Measurements from ENCODE around the gene CARD11.

CARD11 gene

DNA sequence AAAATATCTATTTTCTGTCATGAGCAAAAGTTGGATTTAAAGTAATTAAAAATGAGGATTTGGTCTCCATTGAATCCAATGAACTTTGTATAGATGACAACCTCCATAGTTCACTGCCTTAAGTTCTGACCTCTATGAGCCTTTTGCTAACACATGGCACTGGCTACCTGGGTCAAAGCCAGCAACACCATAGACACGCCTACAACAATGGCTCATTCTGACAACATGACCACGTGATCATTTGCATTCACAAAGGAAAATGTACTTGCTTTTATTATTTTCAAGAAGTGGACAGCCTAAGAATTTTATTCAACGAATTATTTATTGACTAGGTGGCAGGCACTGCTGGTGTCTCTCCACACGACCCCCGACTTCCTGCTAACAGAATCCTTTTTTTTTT is 90.6 kb downstream of the CARD11 start:
- no peak for DNase-seq (ENCODE audit: low read depth, low spot score)
- H3K27ac ChIP-seq: peak overlapping the region; percentile 5

DNA sequence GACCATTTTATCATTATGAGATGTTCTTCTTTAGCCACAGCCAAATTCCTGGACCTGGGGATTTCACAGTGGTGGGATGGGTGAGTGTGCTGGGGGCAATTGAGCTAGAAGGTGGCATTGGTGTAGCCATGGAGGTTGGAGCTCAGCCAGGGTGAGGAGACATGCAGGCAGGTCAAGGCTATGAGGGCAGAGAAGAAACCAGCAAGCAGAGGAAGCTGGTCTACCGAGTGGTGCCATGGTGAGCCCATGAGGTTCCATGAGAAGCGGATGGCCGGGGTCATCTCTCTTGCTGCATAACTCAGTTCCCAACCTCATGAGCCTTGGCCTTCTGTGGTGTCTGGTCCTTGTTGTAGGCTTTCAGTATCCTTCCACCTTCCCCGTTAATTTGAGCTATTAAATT is 91.4 kb downstream of the CARD11 start:
- DNase-seq (ENCODE audit: low read depth, low spot score): no peak
- no peak overlapping the region for H3K27ac ChIP-seq

GRCh38 chr7:2950578-2950977 is 93.1 kb downstream of the CARD11 start:
- no peak for DNase-seq (ENCODE audit: low read depth, low spot score)
- H3K27ac ChIP-seq: no peak overlapping the region

- no peak for DNase-seq (ENCODE audit: low read depth, low spot score)
- no peak overlapping the region for H3K27ac ChIP-seq
These were observed 94.9 kb downstream of the CARD11 start for GRCh38 chr7:2948749-2949148.

DNA sequence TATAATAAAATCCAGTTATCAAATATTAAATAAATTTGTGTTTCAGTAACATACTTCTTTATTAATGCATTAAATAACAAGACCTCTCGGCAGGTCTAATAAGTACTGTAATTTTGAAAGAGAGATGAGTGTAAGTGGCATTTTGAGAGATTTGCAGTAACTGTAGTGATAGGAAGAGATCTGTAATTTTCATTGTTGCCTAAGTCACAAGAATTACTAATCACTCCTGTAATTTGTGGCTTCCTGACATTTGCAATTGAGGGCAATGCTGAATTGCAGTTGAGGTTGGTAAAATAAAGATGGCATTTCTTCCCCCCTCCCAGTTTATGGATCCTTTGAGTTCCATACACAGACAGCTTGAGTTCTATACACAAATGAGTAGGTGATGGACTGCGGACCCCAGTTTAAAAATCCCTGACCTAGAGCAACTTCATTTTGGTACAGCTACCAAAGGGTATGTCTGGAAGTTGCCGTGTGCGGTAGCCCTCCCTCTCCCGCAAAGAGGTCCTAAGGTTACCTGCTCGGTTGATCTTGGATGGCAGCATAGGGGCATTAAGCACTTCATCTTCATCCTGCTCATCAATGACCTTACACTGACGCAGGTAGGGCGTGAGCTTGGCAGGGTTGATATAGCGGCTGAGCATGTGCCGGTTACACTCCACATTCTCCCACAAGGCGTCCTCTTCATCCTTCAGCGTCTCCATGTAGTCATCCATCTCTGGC is 96.4 kb downstream of the CARD11 start:
- DNase-seq (ENCODE audit: low read depth, low spot score): no peak
- no peak overlapping the region for H3K27ac ChIP-seq

- no peak overlapping the region for H3K27ac ChIP-seq
- no peak for DNase-seq (ENCODE audit: low read depth, low spot score)
These were observed 98.5 kb downstream of the CARD11 start for GRCh38 chr7:2945171-2945570.

- DNase-seq (ENCODE audit: low read depth, low spot score): no peak
- H3K27ac ChIP-seq: no peak overlapping the region
These were observed 98.9 kb downstream of the CARD11 start for GRCh38 chr7:2944739-2945138.

GRCh38 chr7:2943851-2944601 is 99.6 kb downstream of the CARD11 start:
- no peak for DNase-seq (ENCODE audit: low read depth, low spot score)
- no peak overlapping the region for H3K27ac ChIP-seq

DNA sequence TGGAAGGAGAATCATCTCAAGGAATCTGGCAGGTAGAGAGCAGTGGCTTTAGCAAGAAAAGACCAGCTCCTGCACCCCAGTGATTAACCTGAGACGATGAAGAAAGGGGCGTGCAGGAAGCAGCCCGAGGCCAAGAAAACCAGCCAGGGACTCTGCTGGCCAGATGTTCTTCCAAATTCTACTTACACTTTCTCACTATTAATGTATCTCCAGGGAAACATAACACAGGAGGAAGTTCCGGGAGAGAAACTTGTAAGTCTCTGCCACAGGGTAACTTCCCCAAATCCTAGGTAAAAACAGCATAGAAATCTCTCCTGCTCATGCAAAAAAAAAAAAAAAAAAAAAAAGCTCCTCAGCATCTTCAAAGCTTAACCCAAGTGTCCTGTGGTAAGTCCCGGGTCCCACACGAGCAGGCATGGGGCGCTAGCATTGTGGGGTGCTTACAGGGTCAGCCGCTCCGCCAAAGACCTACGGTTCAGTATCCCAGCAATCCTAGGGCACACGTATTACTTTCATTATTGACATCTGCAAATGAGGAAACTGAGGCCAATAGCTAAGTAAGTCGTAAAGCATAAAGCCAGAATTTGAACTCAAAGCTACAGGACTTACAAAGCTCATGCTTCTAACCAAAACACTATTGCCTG is 102.3 kb downstream of the CARD11 start:
- no peak overlapping the region for H3K27ac ChIP-seq
- DNase-seq (ENCODE audit: low read depth, low spot score): no peak

DNA sequence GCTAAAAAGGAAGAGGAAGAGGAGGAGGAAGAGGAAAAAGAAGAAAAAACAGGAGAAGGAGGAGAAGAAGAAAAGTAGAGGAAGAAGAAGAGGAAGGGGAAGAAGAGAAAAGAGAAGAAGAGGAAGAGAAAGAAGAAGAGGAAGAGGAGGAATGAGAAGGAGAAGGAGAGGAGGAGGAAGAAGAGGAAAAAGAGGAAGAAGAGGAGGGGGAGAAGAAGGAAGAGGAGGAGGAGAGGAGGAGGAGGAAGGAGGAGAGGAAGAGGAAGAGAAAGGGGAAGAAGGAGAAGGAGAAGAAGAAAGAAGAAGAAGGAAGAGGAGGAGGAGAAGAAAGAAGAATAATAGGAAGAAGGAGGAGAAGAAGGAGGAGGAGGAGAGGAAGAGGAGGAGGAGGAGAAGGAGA is 103.2 kb downstream of the CARD11 start:
- no peak overlapping the region for H3K27ac ChIP-seq
- DNase-seq (ENCODE audit: low read depth, low spot score): no peak

DNA sequence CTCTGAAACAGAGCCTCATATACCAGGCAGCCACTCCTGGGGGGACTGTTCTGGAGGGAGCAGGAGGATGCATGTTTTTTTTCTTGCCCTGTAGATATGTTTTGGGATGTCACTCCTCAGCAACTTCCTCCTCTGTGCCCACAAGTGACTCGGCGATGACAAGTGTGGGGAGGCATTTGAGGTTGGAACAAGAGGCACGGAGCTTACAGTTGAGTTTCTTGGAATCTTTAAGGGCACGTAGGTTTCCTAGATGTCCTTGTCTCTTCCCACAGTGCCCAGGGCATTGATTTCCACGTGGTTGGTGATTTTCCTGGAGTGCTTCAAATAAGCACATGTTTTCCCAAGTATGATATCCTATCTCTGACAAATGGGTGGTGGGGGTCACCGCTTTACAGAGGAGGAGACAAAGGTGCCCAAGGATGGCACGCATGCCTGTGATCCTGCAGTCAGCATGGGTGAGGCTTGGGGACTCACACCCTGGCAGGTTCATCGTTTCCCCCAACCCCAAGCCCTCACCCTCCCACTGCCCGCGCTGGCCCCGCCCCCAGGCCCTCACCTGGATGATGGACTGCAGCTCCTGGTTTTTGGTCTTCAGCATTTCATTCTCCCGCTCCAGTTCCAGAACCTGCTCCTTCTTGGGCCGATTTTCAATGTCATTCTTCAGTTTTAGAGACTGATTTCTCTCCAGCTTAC is 104.3 kb downstream of the CARD11 start:
- no peak for DNase-seq (ENCODE audit: low read depth, low spot score)
- no peak overlapping the region for H3K27ac ChIP-seq

- H3K27ac ChIP-seq: no peak overlapping the region
- DNase-seq (ENCODE audit: low read depth, low spot score): no peak
These were observed 105.0 kb downstream of the CARD11 start for GRCh38 chr7:2938514-2939192.

GRCh38 chr7:2937701-2938513 is 105.8 kb downstream of the CARD11 start:
- H3K27ac ChIP-seq: no peak overlapping the region
- no peak for DNase-seq (ENCODE audit: low read depth, low spot score)

GRCh38 chr7:2936891-2937580 is 106.6 kb downstream of the CARD11 start:
- no peak overlapping the region for H3K27ac ChIP-seq
- DNase-seq (ENCODE audit: low read depth, low spot score): no peak

GRCh38 chr7:2936301-2936700 is 107.4 kb downstream of the CARD11 start:
- DNase-seq (ENCODE audit: low read depth, low spot score): no peak
- no peak overlapping the region for H3K27ac ChIP-seq

- H3K27ac ChIP-seq: peak overlapping the region; percentile 87
- DNase-seq (ENCODE audit: low read depth, low spot score): no peak
These were observed 108.5 kb downstream of the CARD11 start for GRCh38 chr7:2934984-2935740.

DNA sequence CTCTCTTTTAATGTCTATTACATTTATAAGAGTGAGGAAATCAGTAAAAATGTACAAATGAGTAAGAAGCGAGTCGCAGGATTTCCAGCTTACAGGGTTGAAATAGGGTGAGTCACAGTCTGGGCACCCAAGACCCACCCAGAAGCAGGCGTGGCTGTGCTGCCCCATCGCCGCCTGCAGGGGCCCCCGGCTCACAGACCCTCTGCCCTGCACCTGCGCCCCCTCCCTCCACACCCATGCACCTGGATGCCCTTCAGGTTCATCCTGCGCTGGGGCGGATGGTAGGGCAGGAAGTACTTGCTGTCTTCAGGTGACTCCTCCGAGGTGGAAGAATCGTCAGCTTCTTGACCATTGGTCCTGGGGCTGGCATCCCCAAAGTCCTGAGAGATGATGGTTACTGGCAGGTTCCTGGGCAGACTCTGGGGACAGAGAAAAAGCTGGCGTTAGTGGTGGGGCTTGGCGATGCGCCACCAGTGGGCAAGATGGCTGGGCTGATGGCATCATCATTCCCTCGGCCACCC is 109.4 kb downstream of the CARD11 start:
- peak overlapping the region; percentile 87 for H3K27ac ChIP-seq
- peak; percentile 70 for DNase-seq (ENCODE audit: low read depth, low spot score)

Data from epithelial cell of prostate (primary cell).